HepG2 (cell line): ENCODE results near the gene TROAP. TPM values are rescaled to one million over a fixed set of nuclear protein-coding genes. Genes with fewer than 3 reads are reported as not detected.

Experiments
- AGO2 ChIP-seq: fragments of 200-400 bp; formaldehyde crosslinking; optimal IDR thresholded peaks from 2 replicates; pipeline ENCODE3; 2017; ENCODE audit warnings: mild to moderate bottlenecking, low read depth, low read length, moderate library complexity
- ARID2 ChIP-seq: sonication (generic); formaldehyde crosslinking; IDR thresholded peaks from 2 replicates; pipeline ENCODE4 v1.8.1; 2022; ENCODE audit warnings: mild to moderate bottlenecking, missing genetic modification reagents, borderline replicate concordance
- ATAD3A ChIP-seq: sonication (generic); formaldehyde crosslinking; IDR thresholded peaks from 2 replicates; pipeline ENCODE4 v1.4.0; 2020; ENCODE audit warnings: missing genetic modification reagents
- DDIT3 ChIP-seq: sonication (generic); formaldehyde crosslinking; IDR thresholded peaks from 2 replicates; pipeline ENCODE4 v1.4.0; 2020; ENCODE audit warnings: mild to moderate bottlenecking, missing genetic modification reagents
- GLI4 ChIP-seq: sonication (generic); formaldehyde crosslinking; IDR thresholded peaks from 2 replicates; pipeline ENCODE4 v1.5.1; 2020; ENCODE audit warnings: missing genetic modification reagents, mild to moderate bottlenecking, moderate library complexity, borderline replicate concordance
- HIVEP1 ChIP-seq: sonication (generic); formaldehyde crosslinking; IDR thresholded peaks from 2 replicates; pipeline ENCODE4 v1.4.0; 2020; ENCODE audit warnings: mild to moderate bottlenecking, missing genetic modification reagents
- HNF1A ChIP-seq, 2 experiments: sonication (generic) in 1 of 2; formaldehyde crosslinking in 1 of 2; IDR thresholded peaks; 2 replicates each; pipeline versions ENCODE4 v1.4.0 to v1.6.1; 2016 to 2020; ENCODE audit warnings: borderline replicate concordance in 1 of 2, low read depth in 1 of 2, mild to moderate bottlenecking in 1 of 2, missing genetic modification reagents in 1 of 2
- HNRNPLL ChIP-seq: fragments of 200-400 bp; formaldehyde crosslinking; IDR thresholded peaks from 2 replicates; pipeline ENCODE4 v1.6.1; 2017; ENCODE audit warnings: mild to moderate bottlenecking, low read depth, low read length; ENCODE audit not compliant: poor library complexity, severe bottlenecking
- MAFK ChIP-seq, 2 experiments: IDR thresholded peaks in 1 of 2; conservative IDR thresholded peaks in 1 of 2; 2 replicates each; pipeline ENCODE4 v1.6.1; 2011; ENCODE audit warnings: improper control_type of control experiment in 2 of 2, low read length in 2 of 2
- NFAT5 ChIP-seq: sonication (generic); formaldehyde crosslinking; IDR thresholded peaks from 2 replicates; pipeline ENCODE4 v1.4.0; 2020; ENCODE audit warnings: missing genetic modification reagents
- NFIC ChIP-seq: IDR thresholded peaks from 2 replicates; pipeline ENCODE4 v1.6.1; 2012; ENCODE audit warnings: mild to moderate bottlenecking, low read length, inconsistent platforms
- RELA ChIP-seq: sonication (generic); formaldehyde crosslinking; IDR thresholded peaks from 2 replicates; pipeline ENCODE4 v1.4.0; 2020; ENCODE audit warnings: missing genetic modification reagents
- SP5 ChIP-seq: IDR thresholded peaks from 2 replicates; pipeline ENCODE4 v1.6.1; 2016; ENCODE audit warnings: low read depth, borderline replicate concordance
- ZMAT3 ChIP-seq: sonication (generic); formaldehyde crosslinking; conservative IDR thresholded peaks from 2 replicates; pipeline ENCODE4 v1.7.0; 2021; ENCODE audit warnings: missing genetic modification reagents
- ZNF12 ChIP-seq: sonication (generic); formaldehyde crosslinking; IDR thresholded peaks from 2 replicates; pipeline ENCODE4 v1.5.0; 2020; ENCODE audit warnings: missing genetic modification reagents
- ZNF598 ChIP-seq: sonication (generic); formaldehyde crosslinking; IDR thresholded peaks from 2 replicates; pipeline ENCODE4 v1.5.1; 2020; ENCODE audit warnings: mild to moderate bottlenecking, missing genetic modification reagents, borderline replicate concordance
- ZNF792 ChIP-seq: IDR thresholded peaks from 2 replicates; pipeline ENCODE4 v1.6.1; 2016
- ZSCAN29 ChIP-seq: sonication (generic); formaldehyde crosslinking; conservative IDR thresholded peaks from 2 replicates; pipeline ENCODE4 v1.4.0; 2020; ENCODE audit warnings: mild to moderate bottlenecking, missing genetic modification reagents
- polyA plus RNA-seq, 8 experiments: library from polyadenylated mRNA; depleted of rRNA in 3 of 8; stranded (reverse) in 7 of 8; unstranded in 1 of 8; fragments of >200 nt; fragmentation: Illumina TruSeq in 4 of 8; extraction: Trizol in 4 of 8; gene quantifications; 2 replicates each; pipeline versions ENCODE4 v1.2.1 to v1.2.3, GENCODE V29; 2011 to 2016; ENCODE audit warnings: low read depth in 4 of 8, missing spikeins in 1 of 8, mixed read lengths in 1 of 8; ENCODE audit not compliant: insufficient read depth in 1 of 8
- total RNA-seq, 5 experiments: library from RNA; depleted of rRNA; stranded (reverse); fragments of >200 nt; fragmentation: Illumina TruSeq; extraction: Trizol; gene quantifications; 2 replicates each; pipeline ENCODE4 v1.2.3, GENCODE V29; 2016; ENCODE audit warnings: low read depth in 1 of 5

The TROAP gene
- total and polyA plus RNA-seq, 2 of the 13 experiments (the other 11 are each of a cell fraction or from before 2014, with no cell fraction given): 22.5 to 30.9 TPM

- TF ChIP-seq NFIC (no peak), ATAD3A (CRISPR knock-in tag) (no peak), ZNF12 (CRISPR knock-in tag) (0 out of 2 replicates have a peak, but pooled peaks have one; percentile 65), ARID2 (no peak), AGO2 (no peak), NFAT5 (CRISPR knock-in tag) (no peak), HNF1A (IDR thresholded peaks at IDR 0.05; ENCODE audit: low read depth) (no peak), HNF1A (CRISPR knock-in tag; IDR thresholded peaks at IDR 0.05; ENCODE audit: borderline replicate concordance) (no peak), SP5 (peak; percentile 58; the same call in 1 of the 2 replicates), GLI4 (CRISPR knock-in tag) (no peak), DDIT3 (CRISPR knock-in tag) (no peak), HNRNPLL (peak; percentile 37), ZNF598 (CRISPR knock-in tag) (no peak), MAFK (conservative IDR thresholded peaks at IDR 0.05 in 1 of 2, IDR thresholded peaks at IDR 0.05 in 1 of 2; ENCODE audit: low read length in 2 of 2) (no peak), ZNF792 (CRISPR knock-in tag) (no peak), HIVEP1 (CRISPR knock-in tag) (no peak), RELA (CRISPR knock-in tag) (no peak), ZSCAN29 (CRISPR knock-in tag) (no peak), ZMAT3 (CRISPR knock-in tag) (0 out of 2 replicates have a peak, but pooled peaks have one; percentile 34)
Observed at GRCh38 chr12:49336645-49337584, 13.9 kb downstream of the TROAP start, which contains the start of gene C1QL4 (continued).
